HepG2 (cell line): Measurements from ENCODE around the gene SYNE2. TPM values are rescaled to one million over a fixed set of nuclear protein-coding genes. Genes with fewer than 3 reads are reported as not detected.

Experiments used
- CEBPB ChIP-seq: IDR thresholded peaks from 2 replicates; pipeline ENCODE4 v1.6.1; 2011; ENCODE audit warnings: low read depth, low read length, improper control_type of control experiment, borderline replicate concordance
- CENPBD1 ChIP-seq: sonication (generic); formaldehyde crosslinking; IDR thresholded peaks from 2 replicates; pipeline ENCODE4 v1.8.0; 2022; ENCODE audit warnings: missing genetic modification reagents, low read depth, mild to moderate bottlenecking, borderline replicate concordance
- E2F5 ChIP-seq: sonication (generic); formaldehyde crosslinking; conservative IDR thresholded peaks from 2 replicates; pipeline ENCODE4 v1.4.0; 2020; ENCODE audit warnings: missing genetic modification reagents
- HES4 ChIP-seq: sonication (generic); formaldehyde crosslinking; IDR thresholded peaks from 2 replicates; pipeline ENCODE4 v1.9.0; 2021; ENCODE audit warnings: mild to moderate bottlenecking, missing genetic modification reagents, borderline replicate concordance
- KLF12 ChIP-seq: sonication (generic); formaldehyde crosslinking; IDR thresholded peaks from 2 replicates; pipeline ENCODE4 v1.4.0; 2020; ENCODE audit warnings: missing genetic modification reagents, borderline replicate concordance
- MED13 ChIP-seq: sonication (generic); formaldehyde crosslinking; IDR thresholded peaks from 2 replicates; pipeline ENCODE4 v1.5.0; 2020; ENCODE audit warnings: missing genetic modification reagents
- MYNN ChIP-seq: sonication (generic); formaldehyde crosslinking; IDR thresholded peaks from 2 replicates; pipeline ENCODE4 v1.4.0; 2020; ENCODE audit warnings: mild to moderate bottlenecking, low read depth, missing genetic modification reagents
- PAX8 ChIP-seq: sonication (generic); formaldehyde crosslinking; IDR thresholded peaks from 2 replicates; pipeline ENCODE4 v1.8.0; 2022; ENCODE audit warnings: mild to moderate bottlenecking, missing genetic modification reagents, borderline replicate concordance
- PBX2 ChIP-seq: IDR thresholded peaks from 2 replicates; pipeline ENCODE4 v1.6.1; 2016; ENCODE audit warnings: control low read depth
- PBX3 ChIP-seq: sonication (generic); formaldehyde crosslinking; IDR thresholded peaks from 2 replicates; pipeline ENCODE4 v1.8.1; 2023; ENCODE audit warnings: missing genetic modification reagents, inconsistent platforms, borderline replicate concordance
- SNAPC2 ChIP-seq: sonication (generic); formaldehyde crosslinking; IDR thresholded peaks from 2 replicates; pipeline ENCODE4 v1.8.1; 2022; ENCODE audit warnings: mild to moderate bottlenecking, missing genetic modification reagents
- TARDBP ChIP-seq: sonication (generic); formaldehyde crosslinking; IDR thresholded peaks from 2 replicates; pipeline ENCODE4 v1.8.0; 2022; ENCODE audit warnings: mild to moderate bottlenecking, missing genetic modification reagents
- TRIM24 ChIP-seq: sonication (generic); formaldehyde crosslinking; IDR thresholded peaks from 2 replicates; pipeline ENCODE4 v1.8.0; 2022; ENCODE audit warnings: mild to moderate bottlenecking, missing genetic modification reagents
- ZBTB2 ChIP-seq: sonication (generic); formaldehyde crosslinking; IDR thresholded peaks from 2 replicates; pipeline ENCODE4 v1.8.0; 2022; ENCODE audit warnings: low read depth, missing genetic modification reagents
- ZNF878 ChIP-seq: sonication (generic); formaldehyde crosslinking; IDR thresholded peaks from 2 replicates; pipeline ENCODE4 v1.8.1; 2023; ENCODE audit warnings: mild to moderate bottlenecking, missing genetic modification reagents, moderate library complexity
- polyA plus RNA-seq, 8 experiments: library from polyadenylated mRNA; depleted of rRNA in 3 of 8; stranded (reverse) in 7 of 8; unstranded in 1 of 8; fragments of >200 nt; fragmentation: Illumina TruSeq in 4 of 8; extraction: Trizol in 4 of 8; gene quantifications; 2 replicates each; pipeline versions ENCODE4 v1.2.1 to v1.2.3, GENCODE V29; 2011 to 2016; ENCODE audit warnings: low read depth in 4 of 8, missing spikeins in 1 of 8, mixed read lengths in 1 of 8; ENCODE audit not compliant: insufficient read depth in 1 of 8
- total RNA-seq, 5 experiments: library from RNA; depleted of rRNA; stranded (reverse); fragments of >200 nt; fragmentation: Illumina TruSeq; extraction: Trizol; gene quantifications; 2 replicates each; pipeline ENCODE4 v1.2.3, GENCODE V29; 2016; ENCODE audit warnings: low read depth in 1 of 5

The SYNE2 gene
- total and polyA plus RNA-seq, 2 of the 13 experiments (the other 11 are each of a cell fraction or from before 2014, with no cell fraction given): 6.2 to 13.3 TPM

GRCh38 chr14:63922696-63923421 is 70.1 kb downstream of the SYNE2 start (continued):
- TF ChIP-seq E2F5 (CRISPR knock-in tag): no peak
- TF ChIP-seq PAX8 (CRISPR knock-in tag): no peak
- no peak for TF ChIP-seq SNAPC2
- TF ChIP-seq KLF12 (CRISPR knock-in tag): 0 out of 2 replicates have a peak, but pooled peaks have one; percentile 26
- no peak for TF ChIP-seq CENPBD1 (CRISPR knock-in tag)
- TF ChIP-seq CEBPB: peak; percentile 79
- no peak for TF ChIP-seq TARDBP (CRISPR knock-in tag)
- TF ChIP-seq PBX2 (CRISPR knock-in tag): no peak
- TF ChIP-seq HES4: no peak
- TF ChIP-seq PBX3 (CRISPR knock-in tag): no peak
- TF ChIP-seq ZNF878 (CRISPR knock-in tag): peak; percentile 38; the same call in 1 of the 2 replicates
- no peak for TF ChIP-seq MED13
- TF ChIP-seq MYNN (CRISPR knock-in tag): no peak
- TF ChIP-seq TRIM24 (CRISPR knock-in tag): no peak
- no peak for TF ChIP-seq ZBTB2 (CRISPR knock-in tag)
